Lung (tissue), 12 donors: Measurements from ENCODE around the gene VRK2. TPM values are rescaled to one million over a fixed set of nuclear protein-coding genes. Genes with fewer than 3 reads are reported as not detected.

Experiments
- ATAC-seq: fragments of 200-7000 bp; cut with Tn5 transposase; one replicate; pipeline ENCODE4 v1.9.1; 2020; ENCODE audit warnings: moderate number of reproducible peaks; ENCODE audit not compliant: insufficient read depth, low FRiP score
- DNase-seq, 3 donors: peaks; one replicate each; pipeline ENCODE4 v3.0.0-alpha.2; 2013 to 2017
- H3K27ac ChIP-seq, 2 donors: one replicate each; pipeline ENCODE4 v1.5.1; 2013; ENCODE audit warnings: mild to moderate bottlenecking in 2 of 2, moderate library complexity in 2 of 2, control low read depth in 1 of 2, inconsistent platforms in 1 of 2, low read depth in 1 of 2, low read length in 1 of 2
- H3K27me3 ChIP-seq, 3 donors: one replicate each; pipeline ENCODE4 v1.5.1; 2013; ENCODE audit warnings: low read length in 2 of 3; ENCODE audit not compliant: control insufficient read depth in 3 of 3, insufficient read depth in 3 of 3
- H3K36me3 ChIP-seq, 4 donors: one replicate each; pipeline ENCODE4 v1.5.1; 2013; ENCODE audit warnings: low read length in 4 of 4, mild to moderate bottlenecking in 1 of 4, moderate library complexity in 1 of 4; ENCODE audit not compliant: control insufficient read depth in 4 of 4, insufficient read depth in 4 of 4
- H3K4me1 ChIP-seq, 5 donors: one replicate each; pipeline ENCODE4 v1.5.1; 2013; ENCODE audit warnings: low read length in 5 of 5, mild to moderate bottlenecking in 2 of 5, moderate library complexity in 1 of 5; ENCODE audit not compliant: control insufficient read depth in 5 of 5, insufficient read depth in 5 of 5
- H3K4me3 ChIP-seq: one replicate; pipeline ENCODE4 v1.5.1; 2013; ENCODE audit warnings: mild to moderate bottlenecking, control low read depth, moderate library complexity
- H3K9ac ChIP-seq, 2 donors: one replicate each; pipeline ENCODE4 v1.5.1; 2013; ENCODE audit warnings: low read length in 2 of 2, control low read depth in 1 of 2; ENCODE audit not compliant: insufficient read depth in 1 of 2
- H3K9me3 ChIP-seq, 4 donors: one replicate each; pipeline ENCODE4 v1.5.1; 2013; ENCODE audit warnings: low read length in 3 of 4, mild to moderate bottlenecking in 1 of 4, moderate library complexity in 1 of 4; ENCODE audit not compliant: control insufficient read depth in 4 of 4, insufficient read depth in 3 of 4
- CTCF ChIP-seq: IDR thresholded peaks from 2 replicates; pipeline ENCODE4 v1.5.1; 2012; ENCODE audit warnings: mild to moderate bottlenecking; ENCODE audit errors: control extremely low read depth, extremely low read depth
- WGBS, 2 donors: extraction: QIAGEN DNeasy Blood & Tissue Kit; methylation state at CpG; one replicate each; pipeline ENCODE4 v1.1.7; 2013; 5-methylcytosine and 5-hydroxymethylcytosine counted together
- polyA plus RNA-seq, 2 donors: library from polyadenylated mRNA; stranded (reverse); fragments of 200-250 nt; gene quantifications; one replicate each; pipeline ENCODE4 v1.2.1, GENCODE V29; 2013
- total RNA-seq, 2 donors: library from RNA; depleted of rRNA in 1 of 2; stranded (reverse); fragments of >200 nt in 1 of 2; gene quantifications; one replicate each; pipeline ENCODE4 v1.2.1, GENCODE V29; 2014 to 2021
- donor health status: control.
- donor health status: control.
- donor health status: Bipolar disorder and iron deficiency.
- donor health status: healthy.
- donor health status: DM: yes; HTN: yes; CAD: no.

Gene VRK2
- total and polyA plus RNA-seq, 4 donors = 11.2 to 25.4 (median 14.7) TPM

GRCh38 chr2:58120626-58121229 lies 74.1 kb downstream of the VRK2 start:
- Histone ChIP-seq H3K4me3 (no peak overlapping the region), H3K4me1 (no peaks in the 10 kb centered on the region), H3K27ac (no peak overlapping the region), H3K36me3 (peaks cover 0 to 7% (median 0%) of the 10 kb centered on the region in 4 donors), H3K9me3 (no peaks in the 10 kb centered on the region), H3K27me3 (no peaks in the 10 kb centered on the region), H3K9ac (no peak overlapping the region)
- WGBS, 2 donors = 96 to 98% methylated on average over 5 of the region's 5 CpGs
- ATAC-seq (no peak), DNase-seq (no peak)
- no peak for TF ChIP-seq CTCF

- TF ChIP-seq CTCF = no peak
- ATAC-seq = no peak
- H3K9ac ChIP-seq = no peak overlapping the region
- DNase-seq = no peak
- H3K36me3 ChIP-seq = peaks cover 0 to 7% (median 0%) of the 10 kb centered on the region in 4 donors
- no peaks in the 10 kb centered on the region for H3K4me1 ChIP-seq
- no peaks in the 10 kb centered on the region for H3K27me3 ChIP-seq
- no peak overlapping the region for H3K27ac ChIP-seq
- H3K9me3 ChIP-seq = no peaks in the 10 kb centered on the region
- 79 to 87% methylated on average over 3 of the region's 3 CpGs for WGBS, 2 donors
- no peak overlapping the region for H3K4me3 ChIP-seq
Observed at GRCh38 chr2:58122040-58122439, 75.4 kb downstream of the VRK2 start.

GRCh38 chr2:58122540-58122939 lies 75.9 kb downstream of the VRK2 start:
- 96 to 98% methylated on average over 3 of the region's 3 CpGs for WGBS, 2 donors
- peaks cover 0 to 7% (median 0%) of the 10 kb centered on the region in 4 donors for H3K36me3 ChIP-seq
- no peak overlapping the region for H3K4me3 ChIP-seq
- no peak for DNase-seq
- H3K9me3 ChIP-seq = no peaks in the 10 kb centered on the region
- no peak for ATAC-seq
- TF ChIP-seq CTCF = no peak
- no peaks in the 10 kb centered on the region for H3K27me3 ChIP-seq
- no peaks in the 10 kb centered on the region for H3K4me1 ChIP-seq
- no peak overlapping the region for H3K27ac ChIP-seq
- H3K9ac ChIP-seq = no peak overlapping the region

GRCh38 chr2:58127111-58127510 lies 80.5 kb downstream of the VRK2 start:
- Histone ChIP-seq H3K9me3 (no peaks in the 10 kb centered on the region), H3K27me3 (no peaks in the 10 kb centered on the region), H3K9ac (no peak overlapping the region), H3K4me1 (peaks cover 0 to 9% (median 0%) of the 10 kb centered on the region in 5 donors), H3K36me3 (peaks cover 0 to 7% (median 3%) of the 10 kb centered on the region in 4 donors), H3K27ac (no peak overlapping the region), H3K4me3 (no peak overlapping the region)
- DNase-seq = no peak
- no peak for ATAC-seq
- 86 to 91% methylated on average over 3 of the region's 3 CpGs for WGBS, 2 donors
- no peak for TF ChIP-seq CTCF
